HUES64 (cell line): ENCODE data around the gene TEKTIP1.

ENCODE experiments used
- H3K27ac ChIP-seq: 2 replicates; pipeline ENCODE4 v1.7.0; 2013; ENCODE audit warnings: low read depth, low read length, inconsistent platforms
- H3K27me3 ChIP-seq: 2 replicates; pipeline ENCODE4 v1.6.1; 2013; ENCODE audit warnings: mild to moderate bottlenecking, low read length; ENCODE audit not compliant: insufficient read depth
- H3K36me3 ChIP-seq: 2 replicates; pipeline ENCODE4 v1.6.1; 2013; ENCODE audit warnings: mild to moderate bottlenecking, low read length; ENCODE audit not compliant: insufficient read depth
- H3K4me1 ChIP-seq: 2 replicates; pipeline ENCODE4 v1.6.1; 2013; ENCODE audit warnings: mild to moderate bottlenecking, low read length, moderate library complexity; ENCODE audit not compliant: insufficient read depth
- H3K4me3 ChIP-seq: 2 replicates; pipeline ENCODE4 v1.5.1; 2013; ENCODE audit warnings: mild to moderate bottlenecking, low read length, moderate library complexity
- H3K9ac ChIP-seq: 2 replicates; pipeline ENCODE4 v1.6.1; 2013; ENCODE audit warnings: mild to moderate bottlenecking, low read depth, low read length
- H3K9me3 ChIP-seq: 2 replicates; pipeline ENCODE4 v1.6.1; 2013; ENCODE audit warnings: low read depth, low read length; ENCODE audit not compliant: insufficient read depth
- WGBS: fragments of 150-250, 120-280 bp; methylation state at CpG from one replicate; pipeline ENCODE4 v1.1.7; 2013; ENCODE audit warnings: missing lambda C conversion rate; 5-methylcytosine and 5-hydroxymethylcytosine counted together

TEKTIP1 gene

GRCh38 chr19:3544058-3544376 lies 5.0 kb downstream of the TEKTIP1 start:
- Histone ChIP-seq H3K27me3 (no peaks in the 10 kb centered on the region), H3K4me3 (no peak overlapping the region), H3K36me3 (peaks cover 17% of the 10 kb centered on the region), H3K9me3 (no peaks in the 10 kb centered on the region), H3K27ac (no peak overlapping the region), H3K4me1 (no peaks in the 10 kb centered on the region), H3K9ac (no peak overlapping the region)
- WGBS = 94% methylated on average over 9 of the region's 9 CpGs

GRCh38 chr19:3544742-3545668 lies 6.0 kb downstream of the TEKTIP1 start:
- Histone ChIP-seq H3K36me3 (peaks cover 17% of the 10 kb centered on the region), H3K9ac (no peak overlapping the region), H3K27ac (no peak overlapping the region), H3K9me3 (no peaks in the 10 kb centered on the region), H3K4me1 (no peaks in the 10 kb centered on the region), H3K27me3 (no peaks in the 10 kb centered on the region), H3K4me3 (no peak overlapping the region)
- WGBS = 65% methylated on average over 30 of the region's 30 CpGs

GRCh38 chr19:3545669-3546034 lies 6.7 kb downstream of the TEKTIP1 start:
- WGBS = 95% methylated on average over 10 of the region's 10 CpGs
- Histone ChIP-seq H3K4me1 (no peaks in the 10 kb centered on the region), H3K36me3 (peaks cover 17% of the 10 kb centered on the region)

GRCh38 chr19:3546119-3546518 lies 7.1 kb downstream of the TEKTIP1 start:
- no peak overlapping the region for H3K27ac ChIP-seq
- no peaks in the 10 kb centered on the region for H3K4me1 ChIP-seq
- no peak overlapping the region for H3K9ac ChIP-seq
- H3K4me3 ChIP-seq = no peak overlapping the region
- WGBS = 97% methylated on average over 23 of the region's 23 CpGs
- H3K9me3 ChIP-seq = no peaks in the 10 kb centered on the region
- peaks cover 21% of the 10 kb centered on the region for H3K36me3 ChIP-seq
- no peaks in the 10 kb centered on the region for H3K27me3 ChIP-seq

More at GRCh38 chr19:3545669-3546034, 6.7 kb downstream of the TEKTIP1 start:
- H3K27me3 ChIP-seq = no peaks in the 10 kb centered on the region
- H3K27ac ChIP-seq = no peak overlapping the region
- no peaks in the 10 kb centered on the region for H3K9me3 ChIP-seq
- no peak overlapping the region for H3K4me3 ChIP-seq
- H3K9ac ChIP-seq = no peak overlapping the region

GRCh38 chr19:3547301-3547731 lies 8.3 kb downstream of the TEKTIP1 start:
- H3K27ac ChIP-seq = no peak overlapping the region
- H3K27me3 ChIP-seq = no peaks in the 10 kb centered on the region
- WGBS = 90% methylated on average over 15 of the region's 15 CpGs
- no peak overlapping the region for H3K9ac ChIP-seq
- no peak overlapping the region for H3K4me3 ChIP-seq
- peaks cover 19% of the 10 kb centered on the region for H3K36me3 ChIP-seq
- H3K9me3 ChIP-seq = no peaks in the 10 kb centered on the region
- no peaks in the 10 kb centered on the region for H3K4me1 ChIP-seq

GRCh38 chr19:3547767-3548282 lies 8.9 kb downstream of the TEKTIP1 start:
- Histone ChIP-seq H3K9ac (no peak overlapping the region), H3K9me3 (no peaks in the 10 kb centered on the region), H3K4me3 (no peak overlapping the region), H3K4me1 (no peaks in the 10 kb centered on the region), H3K36me3 (peaks cover 19% of the 10 kb centered on the region), H3K27me3 (no peaks in the 10 kb centered on the region), H3K27ac (no peak overlapping the region)
- WGBS = 93% methylated on average over 36 of the region's 36 CpGs

GRCh38 chr19:3548606-3549005 lies 9.6 kb downstream of the TEKTIP1 start:
- Histone ChIP-seq H3K9ac (no peak overlapping the region), H3K9me3 (no peaks in the 10 kb centered on the region), H3K27me3 (no peaks in the 10 kb centered on the region), H3K4me3 (no peak overlapping the region), H3K27ac (no peak overlapping the region), H3K36me3 (peaks cover 19% of the 10 kb centered on the region), H3K4me1 (no peaks in the 10 kb centered on the region)
- 90% methylated on average over 14 of the region's 14 CpGs for WGBS

- Histone ChIP-seq H3K36me3 (peaks cover 15% of the 10 kb centered on the region), H3K4me1 (no peaks in the 10 kb centered on the region), H3K4me3 (no peak overlapping the region), H3K9ac (no peak overlapping the region), H3K9me3 (no peaks in the 10 kb centered on the region), H3K27ac (no peak overlapping the region), H3K27me3 (no peaks in the 10 kb centered on the region)
- WGBS = 89% methylated on average over 10 of the region's 10 CpGs
These were observed 10.8 kb downstream of the TEKTIP1 start for GRCh38 chr19:3549816-3550215.

- H3K9ac ChIP-seq = no peak overlapping the region
- H3K4me1 ChIP-seq = no peaks in the 10 kb centered on the region
- no peaks in the 10 kb centered on the region; the same call in 1 of the 2 replicates for H3K27me3 ChIP-seq
- WGBS = 94% methylated on average over 33 of the region's 34 CpGs
- no peak overlapping the region for H3K27ac ChIP-seq
- no peak overlapping the region for H3K4me3 ChIP-seq
- no peaks in the 10 kb centered on the region for H3K9me3 ChIP-seq
- H3K36me3 ChIP-seq = peaks cover 9% of the 10 kb centered on the region; the same call in 1 of the 2 replicates
These were observed 12.2 kb downstream of the TEKTIP1 start for GRCh38 chr19:3550947-3551791.

- Histone ChIP-seq H3K27ac (no peak overlapping the region), H3K27me3 (no peaks in the 10 kb centered on the region; the same call in none of the 2 replicates), H3K36me3 (peaks cover 9% of the 10 kb centered on the region; the same call in 1 of the 2 replicates), H3K9ac (no peak overlapping the region), H3K4me1 (no peaks in the 10 kb centered on the region), H3K4me3 (no peak overlapping the region), H3K9me3 (no peaks in the 10 kb centered on the region)
- 85% methylated on average over 9 of the region's 9 CpGs for WGBS
These were observed 12.8 kb downstream of the TEKTIP1 start for GRCh38 chr19:3551792-3552095.
